NOMO-1 treated with dmso at 0.1 percent for 144 hours (cell line): ENCODE measurements around the gene NPHP1.
"Not testable (repeated sequence)": the region's sequence is repeated elsewhere in the genome, so short reads cannot be mapped to it uniquely, and the experiment has no call there.

Experiments used
- DNase-seq: peaks from one replicate; lab custom pipeline; 2025; ENCODE audit not compliant: unreplicated experiment; lab: John Stamatoyannopoulos, UW

Gene NPHP1

DNA sequence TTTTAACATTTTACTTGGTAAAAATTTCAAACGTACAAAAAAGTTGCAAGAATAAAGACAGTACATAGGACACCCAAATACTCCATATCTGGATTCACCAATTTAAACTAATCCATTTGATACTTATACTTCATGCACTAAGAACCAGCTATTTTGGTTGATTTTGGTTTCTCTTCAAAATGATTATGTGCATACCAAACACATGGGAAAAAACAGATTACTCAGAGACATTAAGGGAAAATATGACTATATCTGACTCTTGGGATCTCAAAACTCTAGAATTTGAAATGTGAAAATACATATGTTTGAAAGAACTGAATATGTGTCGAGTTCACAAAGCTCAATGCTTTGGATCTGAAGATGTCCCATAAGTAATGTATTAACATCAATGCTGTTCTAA is 73.6 kb downstream of the NPHP1 start:
- DNase-seq = no peak

GRCh38 chr2:110130757-110131156 is 74.1 kb downstream of the NPHP1 start:
- no peak for DNase-seq

DNA sequence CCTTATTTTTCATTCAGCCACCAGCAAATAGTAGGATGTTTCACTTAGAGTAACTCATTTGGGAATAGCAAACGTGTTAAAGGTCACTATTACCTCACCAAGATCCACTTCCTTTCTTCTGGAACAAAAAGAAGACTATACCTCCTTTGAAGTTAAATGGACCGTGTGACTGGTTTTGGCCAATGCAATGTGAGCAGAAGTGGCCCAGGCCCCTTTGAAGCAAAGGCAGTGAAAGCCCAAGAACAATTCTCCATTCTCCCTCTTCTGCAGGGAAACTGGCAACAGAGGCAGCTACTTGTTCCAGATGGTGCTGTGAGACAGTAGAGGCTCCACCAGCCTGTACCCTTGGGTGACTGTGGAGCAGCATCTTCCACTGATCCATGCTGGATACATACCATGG is 77.9 kb downstream of the NPHP1 start:
- DNase-seq = no peak

DNA sequence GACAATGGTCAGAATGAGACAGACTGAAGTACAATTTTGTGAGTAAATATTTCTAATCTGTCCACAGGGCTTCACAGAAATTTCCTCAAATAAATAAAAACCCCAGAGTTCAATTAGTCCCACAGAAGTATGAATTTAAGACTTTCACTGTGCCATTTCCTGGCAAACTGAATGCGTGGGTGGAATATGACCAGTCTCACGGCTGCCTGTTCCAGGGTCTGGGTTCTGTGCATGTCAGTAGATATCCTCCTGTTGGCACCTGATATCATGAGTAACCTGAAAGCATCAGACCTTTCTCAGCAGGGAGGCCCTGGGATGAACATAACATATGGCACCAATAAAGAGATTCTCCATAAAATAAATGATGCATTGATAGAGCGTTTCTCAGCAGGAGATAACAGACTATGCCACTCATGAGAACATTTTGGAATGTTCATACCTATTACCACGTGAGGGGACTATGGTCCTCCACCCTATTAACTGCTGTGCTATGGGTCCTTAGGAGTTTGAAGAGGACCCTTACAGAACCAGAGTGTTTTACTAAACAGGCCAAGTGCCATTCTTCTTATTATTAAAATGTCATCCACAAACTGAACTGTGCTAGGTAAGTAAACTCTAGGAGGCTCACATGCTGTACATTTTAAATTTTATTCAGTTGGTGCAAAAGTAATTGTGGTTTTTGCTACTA is 78.6 kb downstream of the NPHP1 start:
- no peak for DNase-seq

- no peak for DNase-seq
These were observed 79.7 kb downstream of the NPHP1 start for GRCh38 chr2:110124939-110125691.

DNA sequence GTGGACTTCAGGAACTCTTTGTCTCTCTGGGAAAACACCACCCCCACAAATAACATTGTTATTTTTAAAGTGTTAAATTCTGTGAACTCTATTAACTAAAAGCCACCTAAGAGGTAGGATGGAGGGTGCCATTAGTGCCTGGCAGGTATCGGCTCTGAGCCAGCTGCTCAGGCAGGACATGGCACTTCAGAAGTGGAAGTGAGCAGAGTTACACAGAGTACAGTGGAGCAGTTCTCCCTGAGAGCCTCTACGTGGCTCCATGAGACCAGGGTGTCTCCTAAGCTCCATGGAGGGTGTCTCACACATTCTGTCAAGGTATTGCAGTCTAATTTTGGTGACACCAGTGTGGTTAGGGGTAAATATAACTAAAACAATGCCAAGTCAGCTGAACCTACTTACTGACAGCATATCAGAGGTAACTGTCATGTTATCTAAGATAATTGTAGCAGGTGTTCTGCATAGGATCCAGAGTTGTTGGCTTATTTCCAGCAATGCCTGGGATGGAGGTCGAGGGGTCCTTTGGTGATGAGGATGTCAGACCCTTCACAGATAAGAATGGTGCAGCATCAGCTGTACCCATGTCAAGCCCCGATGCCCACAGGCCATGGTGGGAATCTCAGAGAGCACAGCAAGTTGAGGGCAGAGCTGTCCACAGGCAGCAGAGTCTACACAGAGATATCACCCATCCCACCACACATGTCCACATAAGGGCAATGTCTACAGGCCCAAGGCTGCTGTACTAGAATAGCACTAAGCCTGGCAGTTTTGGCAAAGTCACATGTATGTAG is 80.6 kb downstream of the NPHP1 start:
- no peak for DNase-seq

- DNase-seq = no peak
These were observed 83.2 kb downstream of the NPHP1 start for GRCh38 chr2:110121592-110121991.

DNA sequence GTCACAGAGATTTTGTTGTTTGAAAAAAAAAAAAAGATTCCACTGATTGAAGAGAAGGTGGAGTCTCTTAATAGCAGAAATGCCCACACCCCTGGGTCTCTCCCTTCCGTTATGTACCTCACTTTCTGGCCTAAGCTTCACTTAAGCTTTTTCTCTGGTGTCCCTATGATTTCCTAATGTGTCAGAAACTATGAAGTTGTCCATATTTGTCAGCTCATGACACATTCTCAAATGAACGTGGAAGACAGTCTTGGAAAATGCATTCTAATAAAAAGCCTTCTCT is 83.8 kb downstream of the NPHP1 start:
- DNase-seq = no peak

DNA sequence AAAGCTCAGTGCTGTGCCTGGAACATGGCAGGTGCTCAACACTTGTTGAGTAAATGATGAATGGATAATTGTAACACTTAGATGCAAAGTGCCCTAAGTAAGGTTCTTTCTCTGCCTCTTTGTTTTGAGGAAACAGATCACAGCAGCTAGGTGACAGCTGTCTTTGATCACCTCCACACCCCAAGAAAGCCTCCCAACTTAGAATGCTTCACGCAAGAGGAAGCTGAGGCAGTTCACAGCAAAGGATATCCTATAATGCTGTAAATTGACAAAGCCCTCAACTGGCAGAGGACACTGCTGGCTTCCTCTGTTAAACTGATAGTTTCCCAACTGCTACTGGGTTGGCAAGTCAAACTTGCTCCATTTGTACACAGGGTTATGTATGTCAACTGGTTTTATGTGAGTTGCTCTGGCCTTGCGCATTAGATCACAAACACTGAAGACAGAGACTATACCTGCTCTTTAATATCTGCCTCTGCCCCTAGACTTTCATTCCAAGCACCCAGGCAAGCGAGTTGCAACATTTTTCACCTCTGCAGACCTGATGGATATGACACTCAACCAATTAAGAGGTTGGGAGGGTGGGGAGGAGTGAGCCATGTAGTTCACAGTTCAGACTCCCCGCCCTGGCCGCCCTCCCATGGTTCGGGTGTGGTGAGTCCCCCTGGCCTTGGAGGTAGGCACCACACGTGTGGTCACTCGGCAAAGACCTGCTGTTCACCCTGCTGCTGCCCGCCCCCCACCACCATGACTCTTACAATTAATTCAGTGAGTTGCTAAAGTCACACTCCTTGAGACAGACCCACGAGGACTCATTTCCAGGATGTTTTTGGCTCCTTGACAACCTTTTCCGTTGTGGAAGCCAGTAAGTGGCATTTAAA is 84.4 kb downstream of the NPHP1 start:
- DNase-seq = no peak

DNA sequence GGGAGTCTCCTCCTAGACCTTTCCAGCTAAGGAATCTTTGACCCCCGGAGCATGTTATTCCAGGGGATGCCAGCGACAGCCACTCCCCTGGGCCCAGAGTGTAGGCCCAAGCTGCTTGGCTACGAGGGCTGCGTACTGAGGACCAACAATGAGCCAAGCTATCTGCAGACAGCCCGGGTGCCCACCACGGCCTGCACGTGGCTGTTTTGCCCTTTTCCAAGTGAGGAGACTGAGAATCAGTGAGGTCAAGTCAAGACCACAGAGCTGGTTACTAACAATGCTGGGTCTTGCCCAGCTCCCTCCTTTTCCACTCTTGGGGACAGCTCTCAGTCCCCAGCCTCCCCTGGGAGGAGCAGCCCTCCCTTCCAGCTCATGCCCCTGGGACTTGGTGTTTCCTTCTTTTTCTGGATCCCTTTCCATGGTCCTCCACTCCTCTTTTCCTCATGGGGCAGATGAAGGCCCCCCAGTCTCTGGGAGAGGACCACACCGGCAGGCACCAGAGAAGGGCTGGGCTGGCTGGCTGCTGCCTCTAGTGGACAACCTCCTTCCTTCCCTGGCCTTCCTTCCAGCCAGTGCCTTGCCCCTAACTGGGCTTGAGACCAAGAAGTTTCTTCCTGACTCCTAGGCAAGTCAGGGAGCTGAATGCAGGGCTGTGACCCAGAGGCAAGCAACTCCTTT is 88.6 kb downstream of the NPHP1 start:
- no peak for DNase-seq

- no peak for DNase-seq
These were observed 89.4 kb downstream of the NPHP1 start, which contains the start of gene MALL for GRCh38 chr2:110115291-110116032. MALL (minus strand) TSS chr2:110115822; CDS start chr2:110115792, 30 bp downstream.

DNA sequence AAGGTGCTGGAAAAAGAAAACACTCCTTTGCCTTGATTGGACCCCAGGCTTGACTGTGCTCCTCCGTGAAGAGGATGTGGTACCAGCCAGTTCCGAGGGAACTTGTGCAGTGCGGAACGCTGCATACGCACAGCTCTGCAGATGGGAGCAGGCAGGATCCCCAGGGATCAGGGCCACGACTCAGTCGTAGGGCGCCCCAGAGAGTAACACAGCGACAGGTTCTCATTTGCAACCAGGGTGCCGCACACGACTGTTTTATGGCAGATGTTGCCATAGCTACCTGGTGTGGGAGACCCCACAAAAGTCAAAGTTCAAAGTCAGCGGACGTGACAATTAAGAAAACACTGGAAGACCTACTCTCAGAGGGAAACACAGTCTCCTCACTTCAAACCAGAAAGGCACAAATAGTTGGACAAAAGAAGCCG is 90.0 kb downstream of the NPHP1 start:
- DNase-seq = no peak

DNA sequence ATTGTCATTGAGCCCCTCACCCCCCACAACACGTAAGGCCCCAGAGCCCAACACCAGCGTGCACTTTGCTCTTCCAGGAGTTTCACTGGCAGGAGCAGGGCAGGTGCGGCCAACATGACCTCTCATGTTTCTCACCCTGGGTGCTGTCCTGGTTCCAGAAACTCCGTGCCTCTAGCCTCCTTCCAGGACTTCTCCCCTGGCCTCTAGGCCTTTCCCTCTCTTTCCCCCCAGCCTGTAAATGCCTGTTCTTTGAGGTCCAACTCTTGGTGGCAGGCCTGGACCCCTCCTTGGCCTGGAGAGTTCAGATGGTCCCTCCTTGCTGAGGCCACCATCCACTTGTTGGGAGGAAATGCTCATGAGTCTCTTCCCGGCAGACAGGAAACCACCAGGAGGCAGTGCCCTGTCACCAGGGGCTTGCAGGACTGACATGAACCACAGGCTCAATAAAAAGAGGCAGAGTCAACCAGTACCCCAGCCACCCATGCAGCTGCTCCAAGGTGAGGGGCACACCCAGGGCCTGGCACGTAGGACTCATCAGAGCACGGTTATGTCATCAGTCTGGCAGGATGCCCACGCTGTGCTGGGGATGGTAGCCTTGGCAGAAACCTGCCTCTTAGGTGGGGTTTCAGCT is 90.7 kb downstream of the NPHP1 start:
- DNase-seq = no peak

DNA sequence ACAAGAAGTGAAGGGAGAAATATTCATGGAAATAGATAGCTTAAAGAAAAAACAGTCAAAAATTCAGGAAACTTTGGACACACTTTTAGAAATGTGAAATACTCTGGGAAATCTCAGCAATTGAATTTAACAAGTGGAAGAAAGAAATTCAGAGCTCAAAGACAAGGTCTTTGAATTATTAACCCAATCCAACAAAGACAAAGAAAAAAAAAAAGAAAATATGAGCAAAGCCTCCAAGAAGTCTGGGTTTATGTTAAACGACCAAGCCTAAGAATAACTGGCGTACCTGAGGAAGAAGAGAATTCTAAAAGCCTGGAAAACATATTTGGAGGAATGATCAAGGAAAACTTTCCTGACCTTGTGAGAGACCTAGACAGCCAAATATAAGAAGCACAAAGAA is 96.5 kb downstream of the NPHP1 start:
- DNase-seq = not testable (repeated sequence)

DNA sequence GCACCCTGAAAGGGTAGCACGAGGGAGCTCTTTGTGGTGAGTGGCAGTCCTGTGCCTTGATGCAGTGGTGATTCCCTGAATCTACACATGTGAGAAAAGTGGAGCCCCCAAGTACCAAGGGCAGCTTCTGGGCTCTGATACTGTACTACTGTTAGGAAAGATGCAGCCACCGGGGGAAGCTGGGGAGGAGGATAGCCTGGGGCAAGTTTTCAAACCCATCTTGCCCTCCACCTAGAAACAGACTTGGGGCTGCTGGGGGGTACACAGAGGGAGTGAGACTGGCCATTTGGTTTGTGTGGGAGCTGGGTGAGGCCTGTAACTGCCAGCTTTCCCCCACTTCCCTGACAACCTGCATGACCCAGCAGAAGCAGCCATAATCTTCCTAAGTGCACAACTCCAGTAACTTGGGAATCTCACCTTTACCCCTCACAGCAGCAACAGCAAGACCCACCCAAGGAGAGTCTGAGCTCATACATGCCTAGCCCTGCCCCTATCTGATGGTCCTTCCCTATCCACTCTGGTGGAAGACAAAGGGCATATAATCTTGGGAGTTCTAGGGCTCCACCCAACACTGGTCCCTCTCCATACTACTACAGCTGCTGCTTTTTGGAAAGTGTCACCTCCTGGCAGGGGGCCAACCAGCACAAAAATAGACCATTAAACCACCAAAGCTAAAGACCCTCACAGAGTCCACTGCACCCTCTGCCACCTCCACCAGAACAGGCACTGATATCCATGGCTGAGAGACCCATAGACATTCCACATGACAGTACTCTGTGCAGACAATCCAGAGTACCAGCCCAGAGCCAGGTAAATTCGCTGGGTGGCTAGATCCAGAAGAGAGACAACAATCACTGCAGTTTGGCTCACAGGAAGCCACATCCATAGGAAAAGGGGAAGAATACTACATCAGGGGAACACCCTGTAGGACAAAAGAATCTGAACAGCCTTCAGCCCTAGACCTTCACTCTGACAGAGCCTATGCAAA is 97.4 kb downstream of the NPHP1 start:
- DNase-seq = no peak

- no peak for DNase-seq
These were observed 98.2 kb downstream of the NPHP1 start for GRCh38 chr2:110106642-110107041.

DNA sequence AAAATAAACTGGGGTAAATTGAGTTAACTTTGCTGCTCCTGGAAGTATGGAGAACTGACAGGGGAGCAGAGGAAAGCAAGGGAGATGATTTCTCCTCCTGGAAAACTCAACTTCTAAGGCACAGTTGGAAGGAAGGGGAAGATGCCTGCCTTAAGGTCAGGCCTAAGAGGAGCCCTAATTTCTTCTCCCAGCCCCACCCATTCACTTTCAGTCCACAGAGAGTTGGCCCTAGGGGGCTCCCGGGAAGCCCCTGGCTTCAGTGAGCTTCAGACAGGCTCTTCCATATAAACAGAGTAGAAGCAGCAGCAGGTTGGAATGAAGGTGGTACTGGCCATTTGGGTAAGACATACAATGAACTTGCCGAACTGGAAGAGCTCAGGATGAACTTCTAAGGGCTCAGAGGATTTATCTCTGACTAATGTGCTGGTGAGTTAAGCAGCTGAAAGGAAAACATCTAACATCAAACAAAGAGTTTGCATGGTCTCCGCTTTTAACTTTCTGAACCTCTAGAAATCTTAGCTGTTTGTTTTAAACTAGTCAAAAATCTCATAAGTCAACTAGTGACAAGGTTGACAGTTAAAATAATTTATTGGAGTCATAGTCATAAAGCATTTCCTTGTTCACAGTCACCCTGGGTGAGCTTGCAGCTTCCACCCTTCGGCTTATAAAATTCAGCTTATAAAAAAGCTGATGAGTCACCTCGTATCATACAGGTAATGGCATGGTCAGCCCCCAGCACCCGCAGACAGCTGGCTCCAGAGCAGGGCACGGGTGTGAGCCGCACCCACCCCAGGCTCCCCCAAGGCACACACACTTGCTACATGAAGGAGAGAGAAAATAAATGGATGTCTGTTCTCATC is 99.0 kb downstream of the NPHP1 start:
- DNase-seq = no peak
